GOT3 (cell line): ENCODE data around the gene ZMAT5.

Source experiments
- DNase-seq: peaks from one replicate; lab custom pipeline; 2025; ENCODE audit warnings: mixed read lengths; lab: John Stamatoyannopoulos, UW

Gene ZMAT5

DNA sequence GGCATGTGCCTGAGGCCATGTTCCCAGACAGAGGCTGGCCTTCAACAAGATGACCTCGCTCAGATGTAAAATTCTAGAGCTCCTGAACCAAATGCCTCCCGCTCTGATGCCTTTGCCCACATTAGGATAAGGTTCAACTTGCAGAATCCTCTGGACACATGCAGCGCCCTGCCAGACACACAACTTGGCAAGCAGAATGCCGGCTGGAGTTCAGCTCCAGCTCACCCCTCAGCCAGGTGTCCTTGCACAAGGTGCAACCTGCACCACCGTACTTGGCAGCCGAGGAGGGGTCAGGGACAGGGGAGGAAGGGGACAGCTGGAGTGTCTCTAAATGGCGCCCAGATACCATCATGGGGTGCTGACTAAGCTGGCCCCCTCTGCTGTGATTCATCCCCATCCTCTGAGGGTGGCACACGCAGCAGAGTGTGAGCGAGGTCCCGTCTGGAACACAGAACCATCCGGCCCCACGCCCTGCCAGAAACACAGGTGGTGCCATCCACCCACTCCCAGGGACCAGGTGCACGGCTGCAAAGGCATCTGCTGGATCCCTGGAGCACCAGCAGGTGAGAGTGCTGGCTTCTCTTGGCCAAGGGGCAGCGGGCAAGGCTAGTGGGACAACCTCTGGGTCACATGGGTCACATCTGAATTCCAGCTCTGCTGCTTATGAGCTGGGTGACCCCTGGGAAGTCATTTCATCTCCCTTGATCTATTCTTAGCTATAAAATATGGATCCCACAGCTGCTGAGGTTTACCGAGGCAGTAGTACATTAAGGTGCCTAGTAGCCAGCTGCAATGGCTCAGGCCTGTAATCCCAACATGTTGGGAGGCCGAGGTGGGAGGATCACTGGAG, 12.8 kb downstream of the ZMAT5 start:
- no peak for DNase-seq

- no peak for DNase-seq
Measured at GRCh38 chr22:29751669-29752068, 15.1 kb downstream of the ZMAT5 start.

- DNase-seq: no peak
Measured at GRCh38 chr22:29750559-29751538, 16.0 kb downstream of the ZMAT5 start.

- DNase-seq: no peak
Measured at GRCh38 chr22:29750029-29750428, 16.8 kb downstream of the ZMAT5 start.

- no peak for DNase-seq
Measured at GRCh38 chr22:29748248-29748893, 18.4 kb downstream of the ZMAT5 start.

DNA sequence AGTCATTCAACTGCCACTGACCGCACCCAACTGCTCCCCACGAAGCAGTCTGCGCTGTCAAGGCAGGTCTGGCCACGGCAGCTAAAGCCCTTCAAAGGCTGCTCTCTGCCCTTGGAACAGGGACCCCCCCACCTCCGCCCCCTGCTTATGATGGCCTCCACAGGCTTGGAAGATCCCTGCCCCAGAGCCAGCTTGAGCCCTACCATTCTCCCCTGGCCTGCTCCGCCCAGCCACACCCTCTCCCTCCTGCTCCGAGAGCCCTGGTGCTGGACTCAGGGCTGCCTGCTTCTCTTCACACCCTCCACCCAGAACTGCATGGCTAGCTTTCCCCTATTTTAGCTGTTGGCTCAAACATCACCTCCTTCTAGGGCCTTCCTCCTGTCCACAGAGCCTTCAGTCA, 19.0 kb downstream of the ZMAT5 start:
- DNase-seq: no peak

- no peak for DNase-seq
Measured at GRCh38 chr22:29744902-29745301, 21.9 kb downstream of the ZMAT5 start.

- DNase-seq: no peak
Measured at GRCh38 chr22:29742326-29742725, 24.5 kb downstream of the ZMAT5 start.

DNA sequence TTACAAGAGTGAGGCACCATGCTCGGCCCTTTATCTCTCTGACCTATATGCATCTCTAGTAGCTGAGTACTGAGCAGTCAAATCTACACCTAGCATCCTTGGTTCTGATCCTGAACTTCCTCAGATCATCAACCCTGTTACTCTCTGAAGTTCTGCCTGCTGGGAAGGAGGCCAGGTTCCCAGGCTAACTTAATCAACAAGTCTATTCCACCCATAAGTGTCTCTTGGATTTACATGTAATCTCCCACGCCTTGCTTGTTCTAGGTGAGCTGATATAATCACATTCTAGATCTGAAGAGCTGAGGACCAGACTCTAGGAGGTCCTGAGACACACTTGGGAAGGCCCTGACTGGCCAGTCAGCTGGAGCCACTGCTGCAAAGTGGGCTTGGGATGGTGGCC, 24.9 kb downstream of the ZMAT5 start:
- no peak for DNase-seq

DNA sequence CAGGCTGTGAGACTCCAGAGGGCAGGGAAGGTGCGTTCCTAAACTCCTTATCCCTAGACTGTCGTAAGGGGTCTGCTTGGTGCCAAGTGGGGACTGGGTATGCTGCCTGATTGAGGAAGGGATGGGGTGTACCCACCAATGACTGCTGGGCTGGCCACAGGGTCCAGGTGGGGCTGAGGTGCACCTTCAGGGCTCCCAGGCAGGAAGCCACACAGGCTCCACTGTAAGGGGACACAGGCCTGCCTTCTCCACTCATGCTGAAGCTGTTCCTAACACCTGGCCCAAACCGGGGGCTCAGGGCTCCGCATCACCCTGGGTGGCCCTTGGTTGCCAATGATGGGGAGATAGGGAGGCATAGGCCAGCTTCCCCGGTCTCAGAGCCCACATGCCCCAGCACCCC, 26.6 kb downstream of the ZMAT5 start:
- DNase-seq: no peak

- no peak for DNase-seq
Measured at GRCh38 chr22:29739346-29739875, 27.4 kb downstream of the ZMAT5 start.

DNA sequence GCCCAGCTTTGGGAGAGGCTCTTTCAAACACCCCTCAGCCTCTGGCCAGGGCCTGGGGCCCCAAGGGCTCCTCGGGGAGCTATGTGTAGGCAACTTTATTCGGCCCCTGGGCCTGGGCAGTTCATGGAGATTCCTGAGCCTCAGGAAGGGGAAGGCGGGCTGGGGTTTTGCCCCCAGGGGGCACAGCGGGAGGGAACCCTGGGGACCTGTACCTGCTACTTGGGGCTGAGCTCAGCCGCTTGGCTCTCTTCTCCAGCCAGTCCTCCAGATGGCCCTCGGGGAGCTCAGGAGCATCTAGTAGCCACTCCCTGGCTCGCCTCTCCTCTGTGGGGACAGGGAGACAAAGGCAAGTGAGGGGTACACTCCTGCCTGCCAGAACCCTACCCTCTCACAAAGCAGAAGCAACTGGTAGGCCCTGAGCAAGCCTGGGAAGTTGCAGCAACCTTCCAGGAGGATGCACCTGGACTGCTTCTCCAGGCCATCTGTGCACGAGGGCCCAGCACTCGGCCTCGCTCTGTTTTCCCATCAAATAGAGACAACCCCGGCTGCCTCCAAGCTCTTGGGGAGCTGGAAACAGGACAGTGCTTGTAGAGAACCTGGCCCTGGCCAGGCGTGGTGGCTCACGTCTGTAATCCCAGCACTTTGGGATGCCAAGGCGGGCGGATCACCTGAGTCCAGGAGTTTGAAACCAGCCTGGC, 28.5 kb downstream of the ZMAT5 start:
- no peak for DNase-seq

DNA sequence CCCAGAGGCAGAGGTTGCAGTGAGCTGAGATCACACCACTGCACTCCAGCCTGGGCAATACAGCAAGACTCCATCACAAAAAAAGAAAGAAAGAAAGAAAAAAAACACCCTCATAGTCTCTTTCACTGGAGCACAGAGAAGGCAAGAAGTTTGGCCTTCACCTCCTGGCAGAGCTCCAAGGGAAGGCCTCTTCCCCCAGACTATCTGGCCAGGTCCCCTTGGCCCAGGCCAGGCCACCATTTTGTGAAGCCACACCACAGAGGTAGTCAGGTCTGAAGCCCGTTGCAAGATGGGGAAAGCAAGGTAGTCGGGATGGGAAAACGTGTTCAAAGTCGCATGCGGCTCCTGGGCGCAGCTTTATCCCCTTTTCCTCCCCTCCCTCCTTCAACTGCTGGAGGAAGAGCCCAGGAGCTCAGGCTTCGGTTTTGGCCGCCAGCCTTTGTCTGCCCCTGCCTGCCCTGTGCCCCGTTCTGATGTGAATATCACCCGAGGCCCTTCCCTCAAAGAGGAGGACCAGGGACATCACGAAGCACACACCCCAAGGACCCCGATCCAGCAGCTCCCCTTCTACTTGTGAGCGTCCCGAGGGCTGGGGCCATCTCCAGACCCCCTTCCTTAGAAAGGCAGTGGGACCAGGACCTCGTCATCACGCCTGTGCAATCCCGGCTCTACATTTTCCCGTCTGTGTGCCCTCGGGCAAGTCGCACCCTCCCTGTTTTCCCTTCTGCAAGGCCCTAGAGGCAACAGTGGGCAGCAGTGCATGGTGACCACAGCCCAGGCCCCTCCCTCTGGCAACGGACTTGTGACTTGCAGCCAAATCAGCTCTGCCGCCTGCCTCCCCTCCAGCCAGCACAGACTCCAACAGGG, 29.3 kb downstream of the ZMAT5 start:
- DNase-seq: no peak

DNA sequence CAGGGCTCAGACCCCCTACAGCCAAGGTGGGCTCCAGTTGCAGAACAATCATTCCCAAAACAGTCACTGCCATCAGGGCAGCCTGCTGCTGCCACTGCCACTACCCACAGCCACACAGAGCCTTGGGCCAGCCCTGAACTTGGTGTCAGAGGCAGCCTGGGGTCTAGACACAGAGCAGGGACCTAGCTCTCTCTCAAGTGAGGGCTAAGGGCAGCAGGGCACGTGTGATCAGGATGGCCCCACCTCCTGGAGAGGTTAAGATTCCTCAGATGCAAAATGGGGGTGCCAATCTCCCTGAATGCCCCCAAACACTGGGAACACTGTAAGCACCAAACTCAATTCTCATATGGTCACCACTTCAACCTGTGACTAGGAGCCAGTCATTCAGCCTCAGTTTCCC, 31.4 kb downstream of the ZMAT5 start:
- no peak for DNase-seq

DNA sequence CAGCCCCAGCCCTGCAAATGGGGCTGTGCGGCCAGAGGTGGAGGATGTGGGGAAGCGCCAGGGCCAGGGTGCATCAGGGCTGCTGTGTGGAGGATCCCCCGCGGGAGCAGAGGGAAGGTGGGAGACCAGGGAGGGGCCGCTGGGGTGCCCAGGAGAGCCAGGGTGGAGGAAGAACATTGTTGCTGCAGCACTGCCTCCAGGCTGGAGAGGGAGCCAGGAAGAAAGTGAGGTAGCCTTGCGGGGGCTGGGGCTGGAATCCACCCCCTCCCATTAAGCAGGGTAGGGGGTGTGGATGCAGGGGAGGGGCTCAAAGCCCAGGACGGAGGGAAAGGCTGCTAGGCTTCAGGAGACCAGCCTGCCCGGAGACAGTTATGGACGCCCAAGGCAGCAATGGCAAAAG, 32.0 kb downstream of the ZMAT5 start:
- DNase-seq: no peak

DNA sequence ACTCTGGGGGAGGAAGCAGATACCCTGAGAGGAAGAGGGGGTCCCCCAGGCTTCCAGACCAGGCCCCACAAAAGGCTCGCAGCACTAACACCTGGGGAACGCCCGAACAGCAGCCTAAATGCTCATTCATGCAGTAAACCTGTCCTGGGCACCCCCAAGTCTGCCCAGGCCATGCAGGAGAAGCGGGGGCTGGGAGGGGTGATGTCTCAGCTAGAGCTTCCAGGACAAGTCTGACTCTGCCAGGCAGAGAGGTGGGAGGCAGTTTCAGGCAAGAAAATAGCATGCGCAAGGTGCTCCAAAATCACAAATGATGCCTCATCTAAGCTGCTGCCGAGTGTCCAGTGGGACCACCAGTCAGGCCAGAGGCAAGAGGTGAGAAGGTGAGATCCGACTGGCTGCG, 32.4 kb downstream of the ZMAT5 start:
- DNase-seq: no peak

- no peak for DNase-seq
Measured at GRCh38 chr22:29733362-29734201, 33.2 kb downstream of the ZMAT5 start.

- DNase-seq: no peak
Measured at GRCh38 chr22:29732883-29733282, 33.9 kb downstream of the ZMAT5 start.

DNA sequence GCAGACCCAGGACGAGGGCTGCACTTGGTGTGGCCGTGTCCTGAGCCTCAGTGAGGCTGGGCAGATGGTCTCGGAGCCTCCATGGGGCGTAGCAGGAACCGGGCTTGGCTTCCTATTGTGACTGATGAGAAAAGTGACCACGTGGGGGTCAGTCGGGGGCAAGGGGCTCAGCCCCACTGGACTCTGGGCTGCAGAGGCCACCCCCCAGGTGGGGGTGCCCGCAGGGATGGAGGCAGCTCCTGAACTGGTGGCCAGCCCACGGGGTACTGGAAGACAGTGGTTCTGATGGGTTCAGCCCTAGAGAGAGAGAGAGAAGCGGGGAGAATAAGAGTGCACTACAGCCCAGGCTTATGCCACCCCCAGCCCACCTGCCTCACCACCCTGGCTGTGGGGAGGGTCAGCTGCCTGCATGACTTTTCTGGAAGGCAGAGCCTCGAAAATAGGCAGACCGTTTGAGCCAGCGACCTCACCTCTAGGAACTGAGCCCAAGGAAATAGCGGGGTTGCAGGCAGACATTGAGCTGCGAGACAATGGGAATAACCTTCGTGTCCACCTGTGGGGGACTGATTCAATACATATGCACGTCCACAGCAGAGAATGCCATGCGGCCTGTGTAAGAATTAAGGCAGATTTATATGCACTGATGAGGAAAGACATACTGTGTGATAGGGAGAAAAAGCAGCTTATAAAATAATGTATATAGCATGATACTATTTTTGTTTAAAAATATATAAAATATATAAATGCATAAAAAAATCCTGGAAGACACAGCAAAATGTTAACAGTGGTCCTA, 35.6 kb downstream of the ZMAT5 start:
- no peak for DNase-seq
